ENCODE results near the gene GNAL.

DNA sequence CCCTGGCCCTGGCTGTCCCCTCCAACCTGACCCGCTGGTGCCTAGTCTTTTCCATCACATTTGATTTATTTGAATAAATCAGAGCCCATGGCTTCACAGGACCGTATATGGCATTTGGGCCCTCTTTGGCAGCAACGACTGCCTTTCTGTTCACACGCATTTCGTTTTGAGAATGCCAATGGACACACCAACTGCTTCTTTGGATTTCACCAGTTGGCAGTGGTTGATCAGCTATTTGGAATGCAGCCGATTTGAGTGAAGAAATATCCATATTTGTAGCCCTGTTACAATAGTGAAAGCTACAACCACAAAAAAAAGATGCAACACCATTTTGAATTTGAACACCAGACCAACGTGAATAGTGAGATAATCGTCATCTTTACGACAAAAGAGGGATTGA is 56.5 kb downstream of the GNAL start:
- no peak for TF ChIP-seq CREB1 (CRISPR knock-in tag; IDR thresholded peaks at IDR 0.05; ENCODE audit: low read depth)
- no peak for TF ChIP-seq EZH2 (IDR thresholded peaks at IDR 0.05; ENCODE audit: low read depth, unreplicated experiment)
- TF ChIP-seq POLR2AphosphoS5 (IDR thresholded peaks at IDR 0.05; ENCODE audit: low read depth), result no peak
- TF ChIP-seq, protein P1, sequence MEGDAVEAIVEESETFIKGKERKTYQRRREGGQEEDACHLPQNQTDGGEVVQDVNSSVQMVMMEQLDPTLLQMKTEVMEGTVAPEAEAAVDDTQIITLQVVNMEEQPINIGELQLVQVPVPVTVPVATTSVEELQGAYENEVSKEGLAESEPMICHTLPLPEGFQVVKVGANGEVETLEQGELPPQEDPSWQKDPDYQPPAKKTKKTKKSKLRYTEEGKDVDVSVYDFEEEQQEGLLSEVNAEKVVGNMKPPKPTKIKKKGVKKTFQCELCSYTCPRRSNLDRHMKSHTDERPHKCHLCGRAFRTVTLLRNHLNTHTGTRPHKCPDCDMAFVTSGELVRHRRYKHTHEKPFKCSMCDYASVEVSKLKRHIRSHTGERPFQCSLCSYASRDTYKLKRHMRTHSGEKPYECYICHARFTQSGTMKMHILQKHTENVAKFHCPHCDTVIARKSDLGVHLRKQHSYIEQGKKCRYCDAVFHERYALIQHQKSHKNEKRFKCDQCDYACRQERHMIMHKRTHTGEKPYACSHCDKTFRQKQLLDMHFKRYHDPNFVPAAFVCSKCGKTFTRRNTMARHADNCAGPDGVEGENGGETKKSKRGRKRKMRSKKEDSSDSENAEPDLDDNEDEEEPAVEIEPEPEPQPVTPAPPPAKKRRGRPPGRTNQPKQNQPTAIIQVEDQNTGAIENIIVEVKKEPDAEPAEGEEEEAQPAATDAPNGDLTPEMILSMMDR (conservative IDR thresholded peaks at IDR 0.05; ENCODE audit: low read depth in 2 of 2), result no peak
- TF ChIP-seq JUNB (IDR thresholded peaks at IDR 0.05; ENCODE audit: unreplicated experiment), result no peak

Data from GM23338 (cell line).